Spinal cord (tissue), 10 donors: ENCODE data around the gene TACR2. TPM values are rescaled to one million over a fixed set of nuclear protein-coding genes. Genes with fewer than 3 reads are reported as not detected.

Source experiments
- DNase-seq, 6 donors: peaks; one replicate each; pipeline versions ENCODE4 v3.0.0 to v3.0.0-alpha.2; 2013 to 2015; ENCODE audit warnings: low spot score in 6 of 6, low read depth in 4 of 6
- H3K27ac ChIP-seq: one replicate; pipeline ENCODE4 v1.5.1; 2013; ENCODE audit warnings: low read depth, low read length, control low read depth
- H3K27me3 ChIP-seq: one replicate; pipeline ENCODE4 v1.6.1; 2013; ENCODE audit warnings: low read length; ENCODE audit not compliant: control insufficient read depth, insufficient read depth
- H3K36me3 ChIP-seq: one replicate; pipeline ENCODE4 v1.6.1; 2013; ENCODE audit warnings: low read length; ENCODE audit not compliant: control insufficient read depth, insufficient read depth
- H3K4me1 ChIP-seq: one replicate; pipeline ENCODE4 v1.6.1; 2013; ENCODE audit warnings: low read length; ENCODE audit not compliant: control insufficient read depth, insufficient read depth
- H3K4me3 ChIP-seq: one replicate; pipeline ENCODE4 v1.5.1; 2013; ENCODE audit warnings: low read depth, low read length, control low read depth
- H3K9me3 ChIP-seq: one replicate; pipeline ENCODE4 v1.6.1; 2013; ENCODE audit warnings: low read length; ENCODE audit not compliant: control insufficient read depth, insufficient read depth
- WGBS: methylation state at CpG from one replicate; pipeline ENCODE4 v1.1.5; 2013; ENCODE audit warnings: missing lambda C conversion rate; ENCODE audit not compliant: insufficient coverage; 5-methylcytosine and 5-hydroxymethylcytosine counted together
- polyA plus RNA-seq, 2 donors: library from polyadenylated mRNA; unstranded; fragments of 120-200 nt; gene quantifications; one replicate each; pipeline ENCODE4 v1.2.1, GENCODE V29; 2013; ENCODE audit not compliant: insufficient read length in 2 of 2
- total RNA-seq, 2 donors: library from RNA; depleted of rRNA in 1 of 2; stranded (reverse); fragments of 120-200 nt in 1 of 2; fragments of >200 nt in 1 of 2; gene quantifications; one replicate each; pipeline versions ENCODE4 v1.2.3 to v1.2.4, GENCODE V29; 2013 to 2014
- donor health status: healthy.

TACR2 gene
- total and polyA plus RNA-seq, 4 donors = 0.10 to 1.8 (median 1.0) TPM

DNA sequence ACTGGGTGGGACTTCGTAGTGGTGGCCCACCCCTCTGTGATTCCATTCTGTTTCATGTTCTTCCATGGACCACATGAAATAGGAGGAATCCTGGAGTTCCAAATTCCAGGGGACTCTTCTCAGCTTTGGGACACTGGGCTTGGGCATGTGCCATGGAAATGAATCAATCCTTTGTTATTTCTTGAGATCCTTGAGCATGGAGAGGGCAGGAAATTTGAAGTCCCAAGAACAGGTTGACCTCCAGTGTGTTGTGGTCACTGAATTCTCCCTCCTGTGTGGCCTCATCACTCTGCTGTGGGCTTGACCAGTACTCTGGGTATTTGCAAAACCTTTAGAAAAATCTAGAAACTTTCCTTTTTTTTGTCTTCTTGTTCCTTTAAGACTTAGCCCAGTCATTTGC lies 22.7 kb downstream of the TACR2 start:
- peaks cover 15% of the 10 kb centered on the region for H3K4me1 ChIP-seq
- WGBS = 75% methylated on average over 1 of the region's 1 CpG
- peaks cover 51% of the 10 kb centered on the region for H3K36me3 ChIP-seq
- H3K27me3 ChIP-seq = no peaks in the 10 kb centered on the region
- H3K27ac ChIP-seq = no peak overlapping the region
- no peak overlapping the region for H3K4me3 ChIP-seq
- no peaks in the 10 kb centered on the region for H3K9me3 ChIP-seq
- DNase-seq = no peak

DNA sequence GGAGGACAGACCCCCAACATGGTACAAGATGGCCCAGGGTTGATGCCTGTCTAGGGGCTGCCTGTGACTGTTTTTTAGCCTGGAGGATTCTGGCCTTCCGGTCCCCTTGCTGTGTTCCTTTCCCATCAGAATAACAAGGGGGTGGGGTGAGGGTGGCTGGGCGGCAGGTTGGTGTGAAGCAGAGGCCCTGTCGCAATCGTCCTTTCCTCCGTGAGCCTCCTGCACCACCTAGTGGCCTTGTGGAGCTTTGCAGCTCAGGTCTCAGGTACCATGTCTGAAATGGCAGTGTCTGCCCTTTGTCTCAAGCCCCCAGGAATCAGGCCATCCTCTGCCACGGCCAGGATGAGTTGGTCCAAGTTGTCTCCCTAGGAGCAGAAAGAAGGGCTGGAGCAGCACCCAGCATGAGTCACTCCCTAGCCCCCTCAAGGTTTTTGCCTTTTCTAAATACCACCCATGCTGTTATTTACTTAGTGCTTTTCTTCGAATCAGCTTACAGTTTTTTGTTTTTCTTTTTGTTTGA lies 24.2 kb downstream of the TACR2 start:
- H3K27me3 ChIP-seq = no peaks in the 10 kb centered on the region
- no peak overlapping the region for H3K4me3 ChIP-seq
- no peak overlapping the region for H3K27ac ChIP-seq
- WGBS = 0% methylated on average over 4 of the region's 7 CpGs
- no peaks in the 10 kb centered on the region for H3K9me3 ChIP-seq
- peaks cover 9% of the 10 kb centered on the region for H3K4me1 ChIP-seq
- peaks cover 49% of the 10 kb centered on the region for H3K36me3 ChIP-seq
- DNase-seq = peak in 5 of 6 donors; percentile 58 to 96 (median 72)

- Histone ChIP-seq H3K27me3 (no peaks in the 10 kb centered on the region), H3K4me1 (peaks cover 9% of the 10 kb centered on the region), H3K4me3 (no peak overlapping the region), H3K27ac (no peak overlapping the region), H3K9me3 (no peaks in the 10 kb centered on the region), H3K36me3 (peaks cover 58% of the 10 kb centered on the region)
- DNase-seq = no peak
- WGBS = no CpG with 5 or more reads among the region's 6 CpGs
These were observed 25.6 kb downstream of the TACR2 start for GRCh38 chr10:69391158-69391557.

DNA sequence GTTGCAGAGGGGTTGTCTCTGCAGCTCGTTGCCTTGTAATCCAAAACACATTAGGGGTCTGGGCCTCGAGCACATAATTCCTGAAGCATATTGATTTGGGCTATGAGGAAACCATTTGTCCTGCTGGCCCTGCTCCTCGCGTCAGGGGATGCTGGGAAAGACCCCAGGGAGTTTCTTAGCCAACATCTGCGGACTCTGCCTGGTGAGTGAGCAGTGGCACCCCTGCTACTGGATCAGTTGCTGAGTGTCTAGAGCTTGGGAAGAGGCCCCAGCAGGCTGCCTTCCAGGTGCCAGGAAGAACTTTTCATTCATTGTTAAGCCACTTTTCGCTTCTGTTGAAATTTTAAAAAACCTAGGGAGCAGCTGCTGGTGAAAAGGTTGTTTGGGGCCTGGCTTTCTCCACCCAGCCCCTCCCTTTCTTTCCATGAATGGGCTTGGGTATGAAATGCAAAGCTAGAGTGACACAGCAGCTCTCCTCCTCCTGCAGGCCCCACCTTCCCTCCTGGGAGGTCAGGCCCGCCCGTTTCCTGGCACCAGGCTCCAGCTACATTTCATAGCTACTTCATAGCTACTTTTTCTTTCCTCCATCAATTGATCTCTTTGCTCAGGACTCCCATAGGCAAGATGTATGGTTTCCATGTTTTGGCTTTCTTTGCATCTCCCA lies 26.8 kb downstream of the TACR2 start:
- Histone ChIP-seq H3K27me3 (no peaks in the 10 kb centered on the region), H3K36me3 (peaks cover 62% of the 10 kb centered on the region), H3K4me1 (peaks cover 9% of the 10 kb centered on the region), H3K9me3 (no peaks in the 10 kb centered on the region), H3K27ac (no peak overlapping the region), H3K4me3 (no peak overlapping the region)
- DNase-seq = no peak
- 38% methylated on average over 5 of the region's 8 CpGs for WGBS

DNA sequence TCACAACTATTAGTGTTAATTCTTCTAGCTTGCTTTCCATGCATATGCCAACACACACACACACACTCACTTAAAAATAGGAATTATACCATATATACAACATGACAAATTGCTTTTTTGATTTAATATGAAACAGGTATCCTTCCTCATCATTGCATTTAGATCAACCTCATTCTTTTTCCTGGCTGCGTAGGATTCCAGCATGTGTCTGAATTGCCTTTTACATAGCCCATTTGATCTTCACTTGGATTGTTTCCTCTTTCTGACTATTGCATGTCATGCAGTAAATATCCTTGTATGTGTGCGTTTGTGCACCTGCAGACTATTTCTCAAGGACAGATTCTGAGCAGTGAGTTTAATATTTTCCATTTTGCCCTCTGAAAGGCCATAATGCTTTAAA lies 28.2 kb downstream of the TACR2 start:
- WGBS = no CpG with 5 or more reads among the region's 2 CpGs
- no peak for DNase-seq

DNA sequence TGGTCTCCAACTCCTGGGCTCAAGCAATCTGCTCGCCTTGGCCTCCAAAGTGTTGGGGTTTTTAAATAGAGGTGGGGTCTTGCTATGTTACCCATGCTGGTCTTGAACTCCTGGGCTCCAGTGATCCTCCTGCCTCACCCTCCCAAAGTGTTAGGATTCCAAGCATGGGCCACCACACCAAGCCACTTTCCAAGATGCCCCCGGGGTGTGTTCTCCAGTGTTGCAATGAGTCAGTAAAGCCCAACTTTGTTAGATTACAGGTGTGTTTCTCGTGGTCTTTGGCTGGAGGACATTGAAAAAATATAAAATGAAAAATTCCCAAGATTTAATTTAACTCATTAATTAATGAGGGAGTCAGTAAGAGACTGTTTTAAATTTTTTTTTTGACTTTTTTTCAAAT lies 29.2 kb downstream of the TACR2 start:
- Histone ChIP-seq H3K4me3 (no peak overlapping the region), H3K27me3 (no peaks in the 10 kb centered on the region), H3K36me3 (peaks cover 75% of the 10 kb centered on the region), H3K4me1 (peaks cover 9% of the 10 kb centered on the region), H3K27ac (no peak overlapping the region), H3K9me3 (no peaks in the 10 kb centered on the region)
- no peak for DNase-seq
- 100% methylated on average over 1 of the region's 3 CpGs for WGBS

More for the DNA sequence above, 28.2 kb downstream of the TACR2 start:
- Histone ChIP-seq H3K27me3 (no peaks in the 10 kb centered on the region), H3K27ac (no peak overlapping the region), H3K4me3 (no peak overlapping the region), H3K4me1 (peaks cover 9% of the 10 kb centered on the region), H3K36me3 (peaks cover 70% of the 10 kb centered on the region), H3K9me3 (no peaks in the 10 kb centered on the region)

- Histone ChIP-seq H3K9me3 (no peaks in the 10 kb centered on the region), H3K4me3 (no peak overlapping the region), H3K27ac (no peak overlapping the region), H3K36me3 (peaks cover 76% of the 10 kb centered on the region), H3K4me1 (peaks cover 5% of the 10 kb centered on the region), H3K27me3 (no peaks in the 10 kb centered on the region)
- 97% methylated on average over 3 of the region's 11 CpGs for WGBS
- DNase-seq = no peak
These were observed 31.0 kb downstream of the TACR2 start for GRCh38 chr10:69385454-69386350.

GRCh38 chr10:69384320-69384719 lies 32.4 kb downstream of the TACR2 start:
- Histone ChIP-seq H3K27ac (no peak overlapping the region), H3K4me3 (no peak overlapping the region), H3K4me1 (no peaks in the 10 kb centered on the region), H3K36me3 (peaks cover 80% of the 10 kb centered on the region), H3K27me3 (no peaks in the 10 kb centered on the region), H3K9me3 (no peaks in the 10 kb centered on the region)
- WGBS = 95% methylated on average over 9 of the region's 10 CpGs
- no peak for DNase-seq

DNA sequence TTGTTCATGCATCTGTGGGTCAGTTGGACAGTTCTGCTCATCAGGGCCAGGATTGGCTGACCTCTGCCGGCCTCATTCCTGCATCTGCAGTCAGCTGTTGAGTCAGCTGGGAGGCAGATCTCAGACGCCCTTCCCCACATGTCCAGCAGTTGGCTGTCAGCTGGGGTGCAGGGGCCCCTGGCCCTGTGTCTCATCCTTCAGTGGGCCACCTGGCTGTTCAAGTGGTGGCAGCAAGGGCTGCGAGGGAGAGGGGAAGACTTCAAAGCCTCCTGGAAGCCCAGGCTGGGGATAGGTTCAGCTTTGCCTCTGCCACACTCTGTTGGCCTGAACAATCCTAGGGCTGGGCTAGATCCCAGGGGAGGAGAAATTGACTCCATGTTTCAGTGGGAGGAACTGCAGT lies 33.2 kb downstream of the TACR2 start:
- Histone ChIP-seq H3K9me3 (no peaks in the 10 kb centered on the region), H3K27me3 (no peaks in the 10 kb centered on the region), H3K4me3 (no peak overlapping the region), H3K27ac (no peak overlapping the region), H3K4me1 (no peaks in the 10 kb centered on the region), H3K36me3 (peaks cover 76% of the 10 kb centered on the region)
- WGBS = 71% methylated on average over 3 of the region's 3 CpGs
- DNase-seq = no peak
